HCT116 (cell line): ENCODE measurements around the gene TIPIN. TPM values are rescaled to one million over a fixed set of nuclear protein-coding genes. Genes with fewer than 3 reads are reported as not detected.

Experiments used
- ATAC-seq: fragments of 200-7000 bp; cut with Tn5 transposase; 2 replicates; pipeline ENCODE4 v1.9.1; 2020; ENCODE audit warnings: mild to moderate bottlenecking, moderate library complexity
- BruUV-seq: library from RNA; stranded (reverse); fragments of 400-500 nt; replicated peaks from 2 replicates; lab custom pipeline; 2021; lab: Mats Ljungman, UMichigan
- CTCF ChIA-PET: fragments of 300-600 bp; sonication (Branson Sonifier 250); formaldehyde crosslinking; loops from one replicate; lab custom pipeline; 2021; ENCODE audit warnings: antibody characterized with exemption; lab: Charles Lee
- POLR2A ChIA-PET: fragments of 300-600, 350-600 bp; sonication (Branson Sonifier 250); formaldehyde crosslinking; loops from one replicate; lab custom pipeline; 2021; ENCODE audit warnings: antibody characterized with exemption; lab: Charles Lee
- RAD21 ChIA-PET, 2 experiments: fragments of 300-600 bp; sonication (Branson Sonifier 250); formaldehyde crosslinking; loops; one replicate each; lab custom pipeline; 2023; ENCODE audit warnings: low total read pairs in 2 of 2; ENCODE audit not compliant: uncharacterized antibody in 2 of 2, unreplicated experiment in 2 of 2, low non-redundant PET in 1 of 2; lab: Charles Lee
- DNase-seq: peaks from one replicate; pipeline ENCODE4 v3.0.0-alpha.2; 2010; ENCODE audit warnings: low read depth, low spot score
- H2AFZ ChIP-seq: fragments of 200-600 bp; shearing (Covaris generic), sonication (generic); 2 replicates; pipeline ENCODE4 v1.6.1; 2017; ENCODE audit warnings: low read depth, mixed run types, mixed read lengths, antibody characterized with exemption, low read length; ENCODE audit not compliant: poor library complexity, severe bottlenecking
- H3K27ac ChIP-seq: 2 replicates; pipeline ENCODE4 v1.5.1; 2012; ENCODE audit warnings: low read depth, low read length
- H3K27me3 ChIP-seq: fragments of 200-600 bp; sonication (generic); 2 replicates; pipeline ENCODE4 v1.6.1; 2016; ENCODE audit warnings: mixed run types, low read length, mixed read lengths; ENCODE audit not compliant: insufficient read depth
- H3K36me3 ChIP-seq, 2 experiments: fragments of 200-500 bp in 1 of 2; fragments of 200-600 bp in 1 of 2; sonication (Bioruptor generic) in 1 of 2; sonication (generic) in 1 of 2; 2 replicates each; pipeline versions ENCODE4 v1.5.1 to v1.6.1; 2014 to 2016; ENCODE audit warnings: low read length in 2 of 2, inconsistent platforms in 1 of 2, mixed read lengths in 1 of 2, mixed run types in 1 of 2; ENCODE audit not compliant: insufficient read depth in 2 of 2, control insufficient read depth in 1 of 2
- H3K4me1 ChIP-seq, 2 experiments: fragments of 200-600 bp in 1 of 2; sonication (generic) in 1 of 2; 2 replicates each; pipeline versions ENCODE4 v1.5.1 to v1.6.1; 2012 to 2017; ENCODE audit warnings: low read length in 2 of 2, inconsistent platforms in 1 of 2, mild to moderate bottlenecking in 1 of 2, mixed read lengths in 1 of 2, mixed run types in 1 of 2, moderate library complexity in 1 of 2; ENCODE audit not compliant: insufficient read depth in 2 of 2, control insufficient read depth in 1 of 2
- H3K4me2 ChIP-seq: fragments of 200-600 bp; sonication (generic); 2 replicates; pipeline ENCODE4 v1.6.1; 2017; ENCODE audit warnings: mixed run types, low read length, mixed read lengths
- H3K4me3 ChIP-seq, 2 experiments: fragments of 200-600 bp in 1 of 2; sonication (generic) in 1 of 2; replicated peaks in 1 of 2; 2 replicates each; pipeline ENCODE4 v1.5.1; 2011 to 2016; ENCODE audit warnings: low read length in 2 of 2, control low read depth in 1 of 2, low read depth in 1 of 2, mild to moderate bottlenecking in 1 of 2, mixed read lengths in 1 of 2, mixed run types in 1 of 2
- H3K79me2 ChIP-seq: fragments of 200-600 bp; sonication (generic); 2 replicates; pipeline ENCODE4 v1.6.1; 2017; ENCODE audit warnings: mild to moderate bottlenecking, mixed run types, low read length, moderate library complexity, mixed read lengths; ENCODE audit not compliant: insufficient read depth
- H3K9ac ChIP-seq: fragments of 200-600 bp; sonication (generic); 2 replicates; pipeline ENCODE4 v1.6.1; 2016; ENCODE audit warnings: low read length, mixed read lengths
- H3K9me2 ChIP-seq: fragments of 200-600 bp; sonication (generic), shearing (Covaris generic); 2 replicates; pipeline ENCODE4 v1.6.1; 2017; ENCODE audit warnings: mixed run types, mild to moderate bottlenecking, moderate library complexity; ENCODE audit not compliant: insufficient read depth
- H3K9me3 ChIP-seq, 2 experiments: fragments of 200-500 bp in 1 of 2; fragments of 200-600 bp in 1 of 2; sonication (Bioruptor generic) in 1 of 2; sonication (generic) in 1 of 2; 2 replicates each; pipeline ENCODE4 v1.6.1; 2014 to 2017; ENCODE audit warnings: low read length in 2 of 2, mixed read lengths in 2 of 2, inconsistent platforms in 1 of 2, low read depth in 1 of 2, mild to moderate bottlenecking in 1 of 2, mixed run types in 1 of 2, moderate library complexity in 1 of 2; ENCODE audit not compliant: control insufficient read depth in 1 of 2, insufficient read depth in 1 of 2
- H4K20me1 ChIP-seq: fragments of 200-600 bp; sonication (generic), shearing (Covaris generic); 2 replicates; pipeline ENCODE4 v1.6.1; 2017; ENCODE audit warnings: mixed run types, mild to moderate bottlenecking, moderate library complexity; ENCODE audit not compliant: insufficient read depth
- CBX3 ChIP-seq: IDR thresholded peaks from 2 replicates; pipeline ENCODE4 v1.6.1; 2012; ENCODE audit warnings: low read depth
- EGR1 ChIP-seq: IDR thresholded peaks from 2 replicates; pipeline ENCODE4 v1.6.1; 2012; ENCODE audit warnings: low read depth
- ELF1 ChIP-seq: IDR thresholded peaks from 2 replicates; pipeline ENCODE4 v1.6.1; 2012; ENCODE audit warnings: low read depth, borderline replicate concordance
- EZH2 ChIP-seq: fragments of 200-600 bp; sonication (generic); IDR thresholded peaks from 2 replicates; pipeline ENCODE4 v1.6.1; 2017; ENCODE audit warnings: antibody characterized with exemption, mixed run types
- EZH2phosphoT487 ChIP-seq: fragments of 200-600 bp; IDR thresholded peaks from 2 replicates; pipeline ENCODE4 v1.6.1; 2018; ENCODE audit warnings: antibody characterized with exemption, borderline replicate concordance
- FOSL1 ChIP-seq: IDR thresholded peaks from 2 replicates; pipeline ENCODE4 v1.6.1; 2012; ENCODE audit warnings: low read depth
- POLR2A ChIP-seq: IDR thresholded peaks from 2 replicates; pipeline ENCODE4 v1.7.0; 2011; ENCODE audit warnings: borderline replicate concordance; ENCODE audit not compliant: insufficient read depth, insufficient read length; ENCODE audit errors: extremely low read depth
- POLR2AphosphoS5 ChIP-seq: IDR thresholded peaks from 2 replicates; pipeline ENCODE4 v1.6.1; 2011; ENCODE audit warnings: mild to moderate bottlenecking, low read depth, low read length, moderate library complexity
- RAD21 ChIP-seq: IDR thresholded peaks from 2 replicates; pipeline ENCODE4 v1.6.1; 2012; ENCODE audit warnings: low read depth, mild to moderate bottlenecking
- SIN3A ChIP-seq: IDR thresholded peaks from 2 replicates; pipeline ENCODE4 v1.6.1; 2012; ENCODE audit warnings: low read depth
- SP1 ChIP-seq: IDR thresholded peaks from 2 replicates; pipeline ENCODE4 v1.6.1; 2012; ENCODE audit warnings: low read depth
- SRF ChIP-seq: IDR thresholded peaks from 2 replicates; pipeline ENCODE4 v1.6.1; 2012; ENCODE audit warnings: low read depth
- TCF7L2 ChIP-seq: IDR thresholded peaks from 2 replicates; pipeline ENCODE4 v1.7.0; 2011; ENCODE audit warnings: borderline replicate concordance, inconsistent platforms; ENCODE audit not compliant: insufficient read depth, insufficient read length; ENCODE audit errors: extremely low read depth
- YY1 ChIP-seq: IDR thresholded peaks from 2 replicates; pipeline ENCODE4 v1.6.1; 2011; ENCODE audit warnings: low read length, low read depth, moderate library complexity, mild to moderate bottlenecking; ENCODE audit not compliant: insufficient replicate concordance; ENCODE audit errors: extremely low read depth
- ZFX ChIP-seq: fragments of 450-650 bp; IDR thresholded peaks from 2 replicates; pipeline ENCODE4 v1.6.1; 2017
- intact Hi-C: fragments of 100-400 bp; cut with micrococcal nuclease; formaldehyde crosslinking; loops from 2 replicates; pipeline ENCODE4 v1.10.0; 2022
- total RNA-seq: library from RNA; stranded (reverse); gene quantifications from one replicate; pipeline ENCODE4 v1.2.1, GENCODE V29; 2021; ENCODE audit not compliant: unreplicated experiment
- TF ChIP-seq, protein P1 (sequence below): IDR thresholded peaks from 2 replicates; pipeline ENCODE4 v1.6.1; 2011; ENCODE audit warnings: mild to moderate bottlenecking, low read length, moderate library complexity; ENCODE audit not compliant: insufficient replicate concordance; ENCODE audit errors: extremely low read depth
- TF ChIP-seq, protein P2 (sequence below), 3 experiments: fragments of 200-600 bp in 1 of 3; sonication (generic) in 1 of 3; IDR thresholded peaks in 2 of 3; conservative IDR thresholded peaks in 1 of 3; 2 replicates each; pipeline ENCODE4 v1.5.1; 2012 to 2017; ENCODE audit warnings: low read depth in 2 of 3, low read length in 2 of 3, antibody characterized with exemption in 1 of 3, borderline replicate concordance in 1 of 3, control low read depth in 1 of 3, mild to moderate bottlenecking in 1 of 3, mixed read lengths in 1 of 3, mixed run types in 1 of 3, moderate library complexity in 1 of 3; ENCODE audit not compliant: insufficient read depth in 1 of 3
- TF ChIP-seq, protein P3 (sequence below): IDR thresholded peaks from 2 replicates; pipeline ENCODE4 v1.6.1; 2012

Gene TIPIN
- total RNA-seq, 1 experiment from 2014 or later = 28.1 TPM

DNA sequence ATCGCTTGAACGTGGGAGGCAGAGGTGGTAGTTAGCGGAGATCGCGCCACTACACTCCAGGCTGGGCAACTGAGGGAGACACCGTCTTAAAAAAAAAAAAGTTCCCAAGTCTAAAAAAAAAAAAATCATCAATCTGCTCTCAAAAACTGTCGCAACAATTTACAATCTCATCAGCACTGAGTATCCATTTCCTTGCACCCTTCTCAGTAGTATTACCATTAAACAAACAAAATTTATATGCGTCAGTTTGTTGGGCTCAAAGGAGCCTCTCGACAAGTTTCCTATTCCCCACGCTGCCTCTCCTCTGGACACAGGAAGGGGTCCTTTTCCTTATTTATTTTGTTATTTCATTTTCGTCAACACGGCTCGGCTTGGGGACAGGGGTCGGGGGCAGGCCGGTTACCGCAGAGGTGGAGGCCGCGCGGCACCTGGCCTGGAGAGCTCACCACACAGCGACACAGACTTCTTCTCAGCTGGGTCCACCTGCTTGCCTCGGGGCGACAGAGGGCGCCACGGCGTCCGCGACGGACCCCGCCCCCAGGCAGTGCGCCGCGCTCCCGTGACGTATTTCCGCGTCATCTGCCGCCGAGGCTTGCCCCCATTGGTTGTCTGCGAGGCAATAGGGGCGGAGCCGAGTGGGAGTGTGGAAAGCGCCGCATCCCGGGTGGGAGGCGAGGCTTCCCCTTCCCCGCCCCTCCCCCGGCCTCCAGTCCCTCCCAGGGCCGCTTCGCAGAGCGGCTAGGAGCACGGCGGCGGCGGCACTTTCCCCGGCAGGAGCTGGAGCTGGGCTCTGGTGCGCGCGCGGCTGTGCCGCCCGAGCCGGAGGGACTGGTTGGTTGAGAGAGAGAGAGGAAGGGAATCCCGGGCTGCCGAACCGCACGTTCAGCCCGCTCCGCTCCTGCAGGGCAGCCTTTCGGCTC lies 30.0 kb upstream of the TIPIN start, which contains the start of gene MAP2K1:
Gene MAP2K1, plus strand, starts transcription at position 709 of the 920 bp plus-strand sequence. CDS start 436 bp downstream, outside the sequence.
- Histone ChIP-seq H3K9me3 (no peaks in the 10 kb centered on the region), H2AFZ (peak within 1 kb of the TSS; percentile 84), H3K4me1 (peaks cover 4 to 28% of the 10 kb centered on the region in 2 experiments; a peak in 3 of 4 replicates), H3K36me3 (0 out of 4 replicates have a peak, but pooled peaks cover 0 to under 1% of the 10 kb centered on the region in 2 experiments), H3K27ac (peak within 1 kb of the TSS; percentile 79), H3K79me2 (peaks cover 43% of the 10 kb centered on the region), H3K9me2 (no peaks in the 10 kb centered on the region), H3K4me3 (peak within 1 kb of the TSS; percentile 64 to 86), H4K20me1 (peaks cover under 1% of the 10 kb centered on the region; the same call in 1 of the 2 replicates), H3K9ac (peak within 1 kb of the TSS; percentile 80), H3K4me2 (peak within 1 kb of the TSS; percentile 66), H3K27me3 (no peaks in the 10 kb centered on the region)
- intact Hi-C loops = loop anchor here (1.0 kb wide), 1 partner anchor 112 kb away; no protein-coding TSS in a partner anchor
- DNase-seq (peak; percentile 90), ATAC-seq (peak; percentile 93)
- ChIA-PET RAD21 (no interaction called here), CTCF (interaction anchor here (0.7 to 3.7 kb wide), 4 partner anchors 15 to 111 kb away, joined by 3 to 27 read pairs (median 5); partner anchors contain the start of gene SNAPC5), POLR2A (interaction anchor here (0.6 to 2.7 kb wide), 7 partner anchors 8 to 540 kb away, joined by 3 to 12 read pairs (median 4); partner anchors contain the start of genes SNAPC5 and TIPIN)
- TF ChIP-seq YY1 (peak; percentile 53), EZH2phosphoT487 (no peak), SIN3A (peak; percentile 84), SP1 (peak; percentile 94), TCF7L2 (peak; percentile 47), EZH2 (no peak), POLR2AphosphoS5 (peak; percentile 86), SRF (peak; percentile 86), RAD21 (peak; percentile 54), ELF1 (no peak; the same call in 1 of the 2 replicates), POLR2A (peak; percentile 52), CBX3 (peak; percentile 94), EGR1 (peak; percentile 39; the same call in 1 of the 2 replicates), FOSL1 (no peak), ZFX (peak; percentile 35; the same call in 1 of the 2 replicates)
- TF ChIP-seq, protein P1, sequence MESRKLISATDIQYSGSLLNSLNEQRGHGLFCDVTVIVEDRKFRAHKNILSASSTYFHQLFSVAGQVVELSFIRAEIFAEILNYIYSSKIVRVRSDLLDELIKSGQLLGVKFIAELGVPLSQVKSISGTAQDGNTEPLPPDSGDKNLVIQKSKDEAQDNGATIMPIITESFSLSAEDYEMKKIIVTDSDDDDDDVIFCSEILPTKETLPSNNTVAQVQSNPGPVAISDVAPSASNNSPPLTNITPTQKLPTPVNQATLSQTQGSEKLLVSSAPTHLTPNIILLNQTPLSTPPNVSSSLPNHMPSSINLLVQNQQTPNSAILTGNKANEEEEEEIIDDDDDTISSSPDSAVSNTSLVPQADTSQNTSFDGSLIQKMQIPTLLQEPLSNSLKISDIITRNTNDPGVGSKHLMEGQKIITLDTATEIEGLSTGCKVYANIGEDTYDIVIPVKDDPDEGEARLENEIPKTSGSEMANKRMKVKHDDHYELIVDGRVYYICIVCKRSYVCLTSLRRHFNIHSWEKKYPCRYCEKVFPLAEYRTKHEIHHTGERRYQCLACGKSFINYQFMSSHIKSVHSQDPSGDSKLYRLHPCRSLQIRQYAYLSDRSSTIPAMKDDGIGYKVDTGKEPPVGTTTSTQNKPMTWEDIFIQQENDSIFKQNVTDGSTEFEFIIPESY = no peak
- TF ChIP-seq, protein P2, sequence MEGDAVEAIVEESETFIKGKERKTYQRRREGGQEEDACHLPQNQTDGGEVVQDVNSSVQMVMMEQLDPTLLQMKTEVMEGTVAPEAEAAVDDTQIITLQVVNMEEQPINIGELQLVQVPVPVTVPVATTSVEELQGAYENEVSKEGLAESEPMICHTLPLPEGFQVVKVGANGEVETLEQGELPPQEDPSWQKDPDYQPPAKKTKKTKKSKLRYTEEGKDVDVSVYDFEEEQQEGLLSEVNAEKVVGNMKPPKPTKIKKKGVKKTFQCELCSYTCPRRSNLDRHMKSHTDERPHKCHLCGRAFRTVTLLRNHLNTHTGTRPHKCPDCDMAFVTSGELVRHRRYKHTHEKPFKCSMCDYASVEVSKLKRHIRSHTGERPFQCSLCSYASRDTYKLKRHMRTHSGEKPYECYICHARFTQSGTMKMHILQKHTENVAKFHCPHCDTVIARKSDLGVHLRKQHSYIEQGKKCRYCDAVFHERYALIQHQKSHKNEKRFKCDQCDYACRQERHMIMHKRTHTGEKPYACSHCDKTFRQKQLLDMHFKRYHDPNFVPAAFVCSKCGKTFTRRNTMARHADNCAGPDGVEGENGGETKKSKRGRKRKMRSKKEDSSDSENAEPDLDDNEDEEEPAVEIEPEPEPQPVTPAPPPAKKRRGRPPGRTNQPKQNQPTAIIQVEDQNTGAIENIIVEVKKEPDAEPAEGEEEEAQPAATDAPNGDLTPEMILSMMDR (IDR thresholded peaks at IDR 0.05 in 2 of 3, conservative IDR thresholded peaks at IDR 0.05 in 1 of 3; ENCODE audit: borderline replicate concordance in 1 of 3, insufficient read depth in 1 of 3, low read depth in 2 of 3, low read length in 2 of 3) = peak; percentile 52; a peak in 3 of 6 replicates
- TF ChIP-seq, protein P3, sequence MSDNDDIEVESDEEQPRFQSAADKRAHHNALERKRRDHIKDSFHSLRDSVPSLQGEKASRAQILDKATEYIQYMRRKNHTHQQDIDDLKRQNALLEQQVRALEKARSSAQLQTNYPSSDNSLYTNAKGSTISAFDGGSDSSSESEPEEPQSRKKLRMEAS = peak; percentile 95
- TSS peak; percentile 87 for BruUV-seq
